Measurements from ENCODE around the gene SLC51A. TPM values are rescaled to one million over a fixed set of nuclear protein-coding genes. Genes with fewer than 3 reads are reported as not detected.

SLC51A gene
- total and polyA plus RNA-seq, 2 of the 8 experiments (the other 6 are each of a cell fraction or from before 2014, with no cell fraction given) = 6.3 to 9.8 TPM

DNA sequence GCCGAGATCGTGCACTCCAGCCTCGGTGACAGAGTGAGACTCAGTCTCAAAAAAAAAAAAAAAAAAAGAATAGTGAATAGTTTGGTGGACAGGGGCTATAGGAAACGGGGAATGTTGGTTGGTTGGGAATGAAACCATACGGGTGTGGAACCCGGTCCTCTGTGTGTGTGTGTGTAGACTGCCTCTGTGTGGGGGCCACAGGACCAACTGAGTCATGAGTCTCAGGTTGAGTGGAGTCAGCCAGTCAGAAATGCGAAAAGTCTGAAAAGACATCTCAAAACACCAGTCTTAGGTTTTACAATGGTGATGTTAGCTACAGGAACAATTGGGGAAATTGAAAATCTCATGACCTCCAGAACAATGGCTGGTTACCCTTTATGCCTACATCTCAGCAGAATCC is 49.6 kb upstream of the SLC51A start:
- TF ChIP-seq SIN3A (conservative IDR thresholded peaks at IDR 0.05 in 1 of 2, IDR thresholded peaks at IDR 0.05 in 1 of 2; ENCODE audit: low read depth in 1 of 2, low read length in 2 of 2) = no peak
- H2BK120ac ChIP-seq (replicated peaks; ENCODE audit: low read depth, low read length) = no peak overlapping the region
- H4K8ac ChIP-seq (ENCODE audit: extremely low read depth, insufficient read depth, low read length) = no peak overlapping the region
- H3K4me2 ChIP-seq (ENCODE audit: insufficient read depth in 1 of 2, low read depth in 2 of 2, low read length in 2 of 2) = no peak overlapping the region
- ChIA-PET POLR2A (ENCODE audit: partially characterized antibody) (interaction anchor here (0.6 kb wide), 1 partner anchor 90 kb away, joined by 4 read pairs; no protein-coding TSS in a partner anchor), CTCF (ENCODE audit: partially characterized antibody) (interaction anchor here (0.6 to 0.8 kb wide), 2 partner anchors 26 to 43 kb away, joined by 3 to 4 read pairs; no protein-coding TSS in a partner anchor)
- H3K9me3 ChIP-seq (ENCODE audit: insufficient read depth in 2 of 2, low read depth in 1 of 2, low read length in 1 of 2) = no peaks in the 10 kb centered on the region
- H3K4me3 ChIP-seq (ENCODE audit: extremely low read depth in 1 of 4, insufficient read depth in 2 of 4, low read depth in 3 of 4, low read length in 4 of 4) = no peak overlapping the region
- H2BK5ac ChIP-seq (ENCODE audit: low read depth, low read length) = no peak overlapping the region
- H3K79me2 ChIP-seq (ENCODE audit: control insufficient read depth in 1 of 2, insufficient read depth in 2 of 2, low read length in 2 of 2) = peaks cover 0 to 5% of the 10 kb centered on the region in 2 experiments; a peak in 1 of 4 replicates
- no peak overlapping the region for H2BK15ac ChIP-seq (ENCODE audit: low read length)
- no peak overlapping the region for H2AFZ ChIP-seq (ENCODE audit: low read length)
- 96% methylated on average over 6 of the region's 7 CpGs; no CpG with 5 or more reads in 1 of the 2 experiments for WGBS, 2 experiments (ENCODE audit: extremely low coverage in 1 of 2, insufficient coverage in 1 of 2, insufficient read length in 1 of 2, insufficient replicate concordance in 2 of 2, low coverage in 1 of 2, low lambda C conversion rate in 2 of 2, missing lambda C conversion rate in 1 of 2)
- H4K91ac ChIP-seq (replicated peaks; ENCODE audit: insufficient read length, low read length) = no peak overlapping the region
- H3K27me3 ChIP-seq (replicated peaks in 1 of 4; ENCODE audit: control insufficient read depth in 3 of 4, extremely low read depth in 1 of 4, insufficient read depth in 3 of 4, low read length in 3 of 4) = no peaks in the 10 kb centered on the region
- H3K79me1 ChIP-seq (ENCODE audit: low read depth, low read length) = no peaks in the 10 kb centered on the region
- DNase-seq (ENCODE audit: low read depth in 1 of 2, low spot score in 2 of 2) = no peak
- no peak overlapping the region for H3K9ac ChIP-seq (replicated peaks in 1 of 4; ENCODE audit: extremely low read depth in 1 of 4, low read depth in 3 of 4, low read length in 3 of 4)
- H3K36me3 ChIP-seq (ENCODE audit: control insufficient read depth in 2 of 4, insufficient read depth in 4 of 4, low read length in 3 of 4) = no peaks in the 10 kb centered on the region; a peak in 1 of 8 replicates
- H3K18ac ChIP-seq (ENCODE audit: extremely low read depth, low read length) = no peak overlapping the region
- peaks cover 0 to 5% (median 1%) of the 10 kb centered on the region in 4 experiments; a peak in 2 of 7 replicates for H3K4me1 ChIP-seq (replicated peaks in 1 of 4; ENCODE audit: control insufficient read depth in 3 of 4, insufficient read depth in 4 of 4, low read length in 3 of 4)
- no peak overlapping the region for H3K4ac ChIP-seq (replicated peaks; ENCODE audit: insufficient read length, low read depth, low read length)
- H3K23ac ChIP-seq (ENCODE audit: insufficient read length) = no peak overlapping the region
- H3K14ac ChIP-seq (ENCODE audit: insufficient read length) = no peak overlapping the region
- no peak overlapping the region for H3K27ac ChIP-seq (ENCODE audit: low read depth, low read length)
- H4K5ac ChIP-seq (ENCODE audit: insufficient read length, low read depth, low read length) = no peak overlapping the region
- H3K56ac ChIP-seq (replicated peaks; ENCODE audit: insufficient read length, low read depth, low read length) = no peak overlapping the region
- H2BK12ac ChIP-seq (ENCODE audit: low read depth, low read length) = no peak overlapping the region
- H4K20me1 ChIP-seq (replicated peaks in 1 of 2; ENCODE audit: control insufficient read depth in 1 of 2, insufficient read depth in 2 of 2, low read length in 2 of 2) = peaks cover 0 to 7% of the 10 kb centered on the region in 2 experiments
- no peak overlapping the region for H2AK5ac ChIP-seq (ENCODE audit: low read depth, low read length)
- no peak for FAIRE-seq
- H3K23me2 ChIP-seq (ENCODE audit: low read depth, low read length) = peaks cover 10% of the 10 kb centered on the region; the same call in 1 of the 2 replicates
- no peak overlapping the region for H2BK20ac ChIP-seq (ENCODE audit: low read length)
